HepG2 (cell line): Measurements from ENCODE around the gene MKRN2OS. TPM values are rescaled to one million over a fixed set of nuclear protein-coding genes. Genes with fewer than 3 reads are reported as not detected.

ENCODE experiments used
- ASH2L ChIP-seq: fragments of 300-600, 200-600 bp; sonication (generic); IDR thresholded peaks from 2 replicates; pipeline ENCODE4 v1.7.0; 2017; ENCODE audit warnings: low read depth, mild to moderate bottlenecking, moderate library complexity, mixed read lengths, low read length; ENCODE audit not compliant: insufficient read length
- CEBPB ChIP-seq: IDR thresholded peaks from 2 replicates; pipeline ENCODE4 v1.6.1; 2011; ENCODE audit warnings: low read depth, low read length, improper control_type of control experiment, borderline replicate concordance
- CEBPG ChIP-seq: IDR thresholded peaks from 2 replicates; pipeline ENCODE4 v1.6.1; 2016
- CREB1 ChIP-seq, 2 experiments: fragments of 450-650 bp in 1 of 2; IDR thresholded peaks; 2 replicates each; pipeline ENCODE4 v1.6.1; 2016 to 2017; ENCODE audit warnings: control low read depth in 1 of 2, mild to moderate bottlenecking in 1 of 2, missing compliant biosample characterization in 1 of 2, missing genetic modification characterization in 1 of 2
- DMAP1 ChIP-seq: IDR thresholded peaks from 2 replicates; pipeline ENCODE4 v1.6.1; 2016
- GABPA ChIP-seq, 2 experiments: IDR thresholded peaks; 2 replicates each; pipeline ENCODE4 v1.6.1; 2011 to 2016; ENCODE audit warnings: low read depth in 2 of 2, low read length in 1 of 2, missing biosample characterization in 1 of 2, missing genetic modification characterization in 1 of 2
- PHF5A ChIP-seq: IDR thresholded peaks from one replicate; pipeline ENCODE4 v1.6.1; 2018; ENCODE audit warnings: low read depth, missing genetic modification reagents; ENCODE audit not compliant: unreplicated experiment
- ZFP36L1 ChIP-seq: sonication (generic); formaldehyde crosslinking; IDR thresholded peaks from 2 replicates; pipeline ENCODE4 v1.8.0; 2022; ENCODE audit warnings: mild to moderate bottlenecking, missing genetic modification reagents, moderate library complexity
- ZFP91 ChIP-seq: sonication (generic); formaldehyde crosslinking; IDR thresholded peaks from 2 replicates; pipeline ENCODE4 v1.9.0; 2022; ENCODE audit warnings: missing genetic modification reagents, mild to moderate bottlenecking, borderline replicate concordance
- ZGPAT ChIP-seq: IDR thresholded peaks from 2 replicates; pipeline ENCODE4 v1.6.1; 2016; ENCODE audit warnings: mild to moderate bottlenecking
- ZNF224 ChIP-seq: sonication (generic); formaldehyde crosslinking; IDR thresholded peaks from 2 replicates; pipeline ENCODE4 v1.5.0; 2020; ENCODE audit warnings: mild to moderate bottlenecking, missing genetic modification reagents
- ZNF230 ChIP-seq: sonication (generic); formaldehyde crosslinking; IDR thresholded peaks from 2 replicates; pipeline ENCODE4 v1.4.0; 2020; ENCODE audit warnings: mild to moderate bottlenecking, missing genetic modification reagents
- ZNF274 ChIP-seq: sonication (generic); formaldehyde crosslinking; IDR thresholded peaks from 2 replicates; pipeline ENCODE4 v1.5.1; 2020; ENCODE audit warnings: mild to moderate bottlenecking, missing genetic modification reagents
- ZNF589 ChIP-seq: sonication (generic); formaldehyde crosslinking; conservative IDR thresholded peaks from 2 replicates; pipeline ENCODE4 v1.8.0; 2022; ENCODE audit warnings: mild to moderate bottlenecking, moderate library complexity, missing genetic modification reagents
- polyA plus RNA-seq, 8 experiments: library from polyadenylated mRNA; depleted of rRNA in 3 of 8; stranded (reverse) in 7 of 8; unstranded in 1 of 8; fragments of >200 nt; fragmentation: Illumina TruSeq in 4 of 8; extraction: Trizol in 4 of 8; gene quantifications; 2 replicates each; pipeline versions ENCODE4 v1.2.1 to v1.2.3, GENCODE V29; 2011 to 2016; ENCODE audit warnings: low read depth in 4 of 8, missing spikeins in 1 of 8, mixed read lengths in 1 of 8; ENCODE audit not compliant: insufficient read depth in 1 of 8
- total RNA-seq, 5 experiments: library from RNA; depleted of rRNA; stranded (reverse); fragments of >200 nt; fragmentation: Illumina TruSeq; extraction: Trizol; gene quantifications; 2 replicates each; pipeline ENCODE4 v1.2.3, GENCODE V29; 2016; ENCODE audit warnings: low read depth in 1 of 5
- TF ChIP-seq, protein P1 (sequence below): IDR thresholded peaks from 2 replicates; pipeline ENCODE4 v1.6.1; 2012; ENCODE audit warnings: low read length, improper control_type of control experiment
- TF ChIP-seq, protein P2 (sequence below), 2 experiments: fragments of 450-650 bp in 1 of 2; sonication (generic) in 1 of 2; formaldehyde crosslinking; IDR thresholded peaks; 2 replicates each; pipeline versions ENCODE4 v1.5.0 to v1.8.0; 2020 to 2022; ENCODE audit warnings: mild to moderate bottlenecking in 1 of 2, missing genetic modification reagents in 1 of 2
- TF ChIP-seq, protein P3 (sequence below): sonication (generic); formaldehyde crosslinking; IDR thresholded peaks from 2 replicates; pipeline ENCODE4 v1.5.0; 2020; ENCODE audit warnings: missing genetic modification reagents

MKRN2OS gene
- total and polyA plus RNA-seq, 2 of the 13 experiments (the other 11 are each of a cell fraction or from before 2014, with no cell fraction given): not detected

DNA sequence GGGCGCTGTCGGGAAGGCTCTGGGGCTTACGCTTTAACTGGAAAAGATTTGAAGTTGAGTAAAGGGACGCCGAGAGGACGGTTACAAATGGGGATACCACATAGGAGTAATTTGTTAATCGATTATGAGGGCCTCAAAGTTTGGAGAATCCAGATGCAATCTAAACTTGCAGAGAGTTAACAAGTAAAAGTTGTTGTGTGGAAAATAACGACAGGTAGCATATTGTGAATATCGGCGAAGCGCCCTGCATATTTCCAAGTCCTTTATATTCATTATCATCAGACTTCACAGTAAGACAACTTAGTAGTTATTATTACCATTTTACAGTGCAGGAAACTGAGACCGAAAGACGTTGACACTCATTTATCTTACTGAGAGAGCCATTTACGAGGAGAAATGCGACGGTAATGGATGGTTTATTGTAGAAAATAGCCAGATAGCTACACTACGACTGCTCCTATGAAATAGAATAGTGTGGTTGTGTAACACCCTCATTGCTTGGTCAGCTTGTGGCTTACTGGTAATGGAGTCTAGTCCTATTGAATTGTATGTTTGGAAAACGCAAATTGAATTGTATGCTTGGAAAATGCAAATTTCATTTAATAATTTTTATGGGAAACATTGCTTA, 12.3 kb upstream of the MKRN2OS start (continued):
- no peak for TF ChIP-seq ZFP91 (CRISPR knock-in tag)
- TF ChIP-seq GABPA (IDR thresholded peaks at IDR 0.05; ENCODE audit: low read depth, low read length): no peak
- 0 out of 2 replicates have a peak, but pooled peaks have one; percentile 17 for TF ChIP-seq GABPA (CRISPR knock-in tag; IDR thresholded peaks at IDR 0.05; ENCODE audit: low read depth)
- no peak for TF ChIP-seq CREB1 (IDR thresholded peaks at IDR 0.05)
- TF ChIP-seq CREB1 (CRISPR knock-in tag; IDR thresholded peaks at IDR 0.05): peak; percentile 26; the same call in 1 of the 2 replicates
- peak; percentile 8; the same call in 1 of the 2 replicates for TF ChIP-seq ZGPAT (CRISPR knock-in tag)
- peak; percentile 39; the same call in 1 of the 2 replicates for TF ChIP-seq ZFP36L1 (CRISPR knock-in tag)
- TF ChIP-seq, protein P1, sequence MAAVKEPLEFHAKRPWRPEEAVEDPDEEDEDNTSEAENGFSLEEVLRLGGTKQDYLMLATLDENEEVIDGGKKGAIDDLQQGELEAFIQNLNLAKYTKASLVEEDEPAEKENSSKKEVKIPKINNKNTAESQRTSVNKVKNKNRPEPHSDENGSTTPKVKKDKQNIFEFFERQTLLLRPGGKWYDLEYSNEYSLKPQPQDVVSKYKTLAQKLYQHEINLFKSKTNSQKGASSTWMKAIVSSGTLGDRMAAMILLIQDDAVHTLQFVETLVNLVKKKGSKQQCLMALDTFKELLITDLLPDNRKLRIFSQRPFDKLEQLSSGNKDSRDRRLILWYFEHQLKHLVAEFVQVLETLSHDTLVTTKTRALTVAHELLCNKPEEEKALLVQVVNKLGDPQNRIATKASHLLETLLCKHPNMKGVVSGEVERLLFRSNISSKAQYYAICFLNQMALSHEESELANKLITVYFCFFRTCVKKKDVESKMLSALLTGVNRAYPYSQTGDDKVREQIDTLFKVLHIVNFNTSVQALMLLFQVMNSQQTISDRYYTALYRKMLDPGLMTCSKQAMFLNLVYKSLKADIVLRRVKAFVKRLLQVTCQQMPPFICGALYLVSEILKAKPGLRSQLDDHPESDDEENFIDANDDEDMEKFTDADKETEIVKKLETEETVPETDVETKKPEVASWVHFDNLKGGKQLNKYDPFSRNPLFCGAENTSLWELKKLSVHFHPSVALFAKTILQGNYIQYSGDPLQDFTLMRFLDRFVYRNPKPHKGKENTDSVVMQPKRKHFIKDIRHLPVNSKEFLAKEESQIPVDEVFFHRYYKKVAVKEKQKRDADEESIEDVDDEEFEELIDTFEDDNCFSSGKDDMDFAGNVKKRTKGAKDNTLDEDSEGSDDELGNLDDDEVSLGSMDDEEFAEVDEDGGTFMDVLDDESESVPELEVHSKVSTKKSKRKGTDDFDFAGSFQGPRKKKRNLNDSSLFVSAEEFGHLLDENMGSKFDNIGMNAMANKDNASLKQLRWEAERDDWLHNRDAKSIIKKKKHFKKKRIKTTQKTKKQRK: no peak
- TF ChIP-seq, protein P2, sequence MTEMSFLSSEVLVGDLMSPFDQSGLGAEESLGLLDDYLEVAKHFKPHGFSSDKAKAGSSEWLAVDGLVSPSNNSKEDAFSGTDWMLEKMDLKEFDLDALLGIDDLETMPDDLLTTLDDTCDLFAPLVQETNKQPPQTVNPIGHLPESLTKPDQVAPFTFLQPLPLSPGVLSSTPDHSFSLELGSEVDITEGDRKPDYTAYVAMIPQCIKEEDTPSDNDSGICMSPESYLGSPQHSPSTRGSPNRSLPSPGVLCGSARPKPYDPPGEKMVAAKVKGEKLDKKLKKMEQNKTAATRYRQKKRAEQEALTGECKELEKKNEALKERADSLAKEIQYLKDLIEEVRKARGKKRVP (CRISPR knock-in tag; IDR thresholded peaks at IDR 0.05): peak in 1 of 2 experiments; percentile 29; a peak in 1 of 4 replicates
- TF ChIP-seq ZNF224 (CRISPR knock-in tag): no peak
- TF ChIP-seq ZNF274 (CRISPR knock-in tag): no peak
- peak; percentile 6 for TF ChIP-seq ASH2L
- peak; percentile 15 for TF ChIP-seq PHF5A
- TF ChIP-seq, protein P3, sequence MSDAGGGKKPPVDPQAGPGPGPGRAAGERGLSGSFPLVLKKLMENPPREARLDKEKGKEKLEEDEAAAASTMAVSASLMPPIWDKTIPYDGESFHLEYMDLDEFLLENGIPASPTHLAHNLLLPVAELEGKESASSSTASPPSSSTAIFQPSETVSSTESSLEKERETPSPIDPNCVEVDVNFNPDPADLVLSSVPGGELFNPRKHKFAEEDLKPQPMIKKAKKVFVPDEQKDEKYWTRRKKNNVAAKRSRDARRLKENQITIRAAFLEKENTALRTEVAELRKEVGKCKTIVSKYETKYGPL (CRISPR knock-in tag): peak; percentile 93
- peak; percentile 12; the same call in 1 of the 2 replicates for TF ChIP-seq DMAP1 (CRISPR knock-in tag)
- TF ChIP-seq ZNF589 (CRISPR knock-in tag): 0 out of 2 replicates have a peak, but pooled peaks have one; percentile 26
- TF ChIP-seq CEBPB: peak; percentile 87
- peak; percentile 80 for TF ChIP-seq CEBPG
- no peak for TF ChIP-seq ZNF230
